H1 (cell line): ENCODE measurements around the gene INHA. TPM values are rescaled to one million over a fixed set of nuclear protein-coding genes. Genes with fewer than 3 reads are reported as not detected.

Experiments used
- CTCF ChIA-PET: fragments of 300-600 bp; sonication (Branson Sonifier 250); formaldehyde crosslinking; loops from one replicate; lab custom pipeline; 2021; ENCODE audit not compliant: partially characterized antibody; lab: Charles Lee
- POLR2A ChIA-PET: fragments of 300-600 bp; sonication (Branson Sonifier 250); formaldehyde crosslinking; loops from one replicate; lab custom pipeline; 2021; ENCODE audit warnings: inconsistent platforms; ENCODE audit not compliant: partially characterized antibody; lab: Charles Lee
- DNase-seq, 2 experiments: peaks; one replicate each; pipeline versions ENCODE4 v3.0.0 to v3.0.0-alpha.2; 2010 to 2022; ENCODE audit warnings: low spot score in 2 of 2, low read depth in 1 of 2, mixed read lengths in 1 of 2
- FAIRE-seq: peaks from 2 replicates; lab custom pipeline; 2011; peaks lifted over from hg19 to GRCh38; lab: Jason Lieb, UNC
- H2AFZ ChIP-seq: 2 replicates; pipeline ENCODE4 v1.8.1; 2012; ENCODE audit warnings: low read length, inconsistent platforms
- H2AK5ac ChIP-seq: 2 replicates; pipeline ENCODE4 v1.6.1; 2013; ENCODE audit warnings: low read depth, low read length
- H2BK120ac ChIP-seq: replicated peaks from 2 replicates; pipeline ENCODE3; 2013; ENCODE audit warnings: low read depth, low read length, inconsistent platforms
- H2BK12ac ChIP-seq: 2 replicates; pipeline ENCODE4 v1.6.1; 2013; ENCODE audit warnings: low read depth, low read length
- H2BK15ac ChIP-seq: 2 replicates; pipeline ENCODE4 v1.6.1; 2013; ENCODE audit warnings: low read length
- H2BK20ac ChIP-seq: 2 replicates; pipeline ENCODE4 v1.6.1; 2013; ENCODE audit warnings: low read length
- H2BK5ac ChIP-seq: 2 replicates; pipeline ENCODE4 v1.6.1; 2013; ENCODE audit warnings: low read depth, low read length
- H3K14ac ChIP-seq: 2 replicates; pipeline ENCODE4 v1.6.1; 2013; ENCODE audit warnings: inconsistent platforms; ENCODE audit not compliant: insufficient read length
- H3K18ac ChIP-seq: 2 replicates; pipeline ENCODE4 v1.6.1; 2013; ENCODE audit warnings: low read length; ENCODE audit errors: extremely low read depth
- H3K23ac ChIP-seq: 2 replicates; pipeline ENCODE4 v1.6.1; 2013; ENCODE audit warnings: inconsistent platforms; ENCODE audit not compliant: insufficient read length
- H3K23me2 ChIP-seq: 2 replicates; pipeline ENCODE4 v1.6.1; 2013; ENCODE audit warnings: low read depth, low read length
- H3K27ac ChIP-seq: 2 replicates; pipeline ENCODE4 v1.6.1; 2011; ENCODE audit warnings: low read depth, low read length, inconsistent platforms
- H3K27me3 ChIP-seq, 4 experiments: replicated peaks in 1 of 4; 1 replicate in 1 of 4; 2 replicates in 3 of 4; pipeline versions ENCODE4 v1.6.1 to v1.8.1; 2011 to 2013; ENCODE audit warnings: low read length in 3 of 4, mild to moderate bottlenecking in 3 of 4, inconsistent platforms in 2 of 4, mixed read lengths in 2 of 4, moderate library complexity in 1 of 4; ENCODE audit not compliant: control insufficient read depth in 3 of 4, insufficient read depth in 3 of 4; ENCODE audit errors: extremely low read depth in 1 of 4
- H3K36me3 ChIP-seq, 4 experiments: 2 replicates each; pipeline versions ENCODE4 v1.6.1 to v1.8.1; 2011 to 2013; ENCODE audit warnings: mild to moderate bottlenecking in 4 of 4, low read length in 3 of 4, moderate library complexity in 2 of 4, control low read depth in 1 of 4, inconsistent platforms in 1 of 4; ENCODE audit not compliant: insufficient read depth in 4 of 4, control insufficient read depth in 2 of 4
- H3K4ac ChIP-seq: replicated peaks from 2 replicates; pipeline ENCODE3; 2013; ENCODE audit warnings: low read length, low read depth, mixed read lengths, inconsistent platforms; ENCODE audit not compliant: insufficient read length
- H3K4me1 ChIP-seq, 4 experiments: replicated peaks in 1 of 4; 1 replicate in 1 of 4; 2 replicates in 3 of 4; pipeline versions ENCODE4 v1.6.1 to v1.8.1; 2011 to 2013; ENCODE audit warnings: low read length in 3 of 4, inconsistent platforms in 2 of 4, mixed read lengths in 1 of 4; ENCODE audit not compliant: insufficient read depth in 4 of 4, control insufficient read depth in 3 of 4
- H3K4me2 ChIP-seq, 2 experiments: 2 replicates each; pipeline versions ENCODE4 v1.6.1 to v1.8.1; 2011 to 2013; ENCODE audit warnings: low read depth in 2 of 2, low read length in 2 of 2, control low read depth in 1 of 2, inconsistent platforms in 1 of 2, mild to moderate bottlenecking in 1 of 2; ENCODE audit not compliant: insufficient read depth in 1 of 2
- H3K4me3 ChIP-seq, 4 experiments: fragments of 200-600, 300-600 bp in 1 of 4; sonication (generic), shearing (Covaris generic), sonication (Bioruptor Twin) in 1 of 4; 2 replicates each; pipeline versions ENCODE4 v1.5.1 to v1.8.1; 2011 to 2016; ENCODE audit warnings: low read length in 4 of 4, low read depth in 3 of 4, control low read depth in 2 of 4, inconsistent platforms in 2 of 4, mild to moderate bottlenecking in 2 of 4, mixed read lengths in 1 of 4, moderate library complexity in 1 of 4; ENCODE audit not compliant: insufficient read depth in 2 of 4; ENCODE audit errors: extremely low read depth in 1 of 4
- H3K56ac ChIP-seq: replicated peaks from 2 replicates; pipeline ENCODE3; 2013; ENCODE audit warnings: low read depth, mild to moderate bottlenecking, mixed read lengths, low read length, inconsistent platforms; ENCODE audit not compliant: insufficient read length
- H3K79me1 ChIP-seq: 2 replicates; pipeline ENCODE4 v1.6.1; 2013; ENCODE audit warnings: low read depth, low read length, control low read depth
- H3K79me2 ChIP-seq, 2 experiments: 2 replicates each; pipeline versions ENCODE4 v1.6.1 to v1.8.1; 2012 to 2013; ENCODE audit warnings: low read length in 2 of 2, mild to moderate bottlenecking in 2 of 2, inconsistent platforms in 1 of 2; ENCODE audit not compliant: insufficient read depth in 2 of 2, control insufficient read depth in 1 of 2
- H3K9ac ChIP-seq, 4 experiments: replicated peaks in 1 of 4; 1 replicate in 1 of 4; 2 replicates in 3 of 4; pipeline versions ENCODE4 v1.6.1 to v1.8.1; 2011 to 2013; ENCODE audit warnings: low read depth in 3 of 4, low read length in 3 of 4, control low read depth in 2 of 4, mild to moderate bottlenecking in 2 of 4, moderate library complexity in 2 of 4, inconsistent platforms in 1 of 4; ENCODE audit errors: extremely low read depth in 1 of 4
- H3K9me3 ChIP-seq, 2 experiments: 2 replicates each; pipeline versions ENCODE4 v1.6.1 to v1.8.1; 2012 to 2013; ENCODE audit warnings: mild to moderate bottlenecking in 2 of 2, moderate library complexity in 2 of 2, control low read depth in 1 of 2, inconsistent platforms in 1 of 2, low read depth in 1 of 2, low read length in 1 of 2, mixed read lengths in 1 of 2; ENCODE audit not compliant: insufficient read depth in 2 of 2
- H4K20me1 ChIP-seq, 2 experiments: replicated peaks in 1 of 2; 2 replicates each; pipeline versions ENCODE3 to v1.8.1; 2011 to 2013; ENCODE audit warnings: inconsistent platforms in 2 of 2, low read length in 2 of 2, mild to moderate bottlenecking in 1 of 2; ENCODE audit not compliant: insufficient read depth in 2 of 2, control insufficient read depth in 1 of 2
- H4K5ac ChIP-seq: 2 replicates; pipeline ENCODE4 v1.6.1; 2013; ENCODE audit warnings: low read length, low read depth, mixed read lengths, inconsistent platforms; ENCODE audit not compliant: insufficient read length
- H4K8ac ChIP-seq: 2 replicates; pipeline ENCODE4 v1.8.0; 2013; ENCODE audit warnings: mild to moderate bottlenecking, moderate library complexity, low read length, inconsistent platforms; ENCODE audit not compliant: insufficient read depth; ENCODE audit errors: extremely low read depth
- H4K91ac ChIP-seq: replicated peaks from 2 replicates; pipeline ENCODE3; 2013; ENCODE audit warnings: low read length, mixed read lengths, inconsistent platforms; ENCODE audit not compliant: insufficient read length
- CREB1 ChIP-seq: IDR thresholded peaks from 2 replicates; pipeline ENCODE4 v1.6.1; 2012; ENCODE audit warnings: inconsistent platforms
- FOSL1 ChIP-seq: IDR thresholded peaks from 2 replicates; pipeline ENCODE4 v1.6.1; 2011; ENCODE audit warnings: mild to moderate bottlenecking, low read depth, low read length, moderate library complexity; ENCODE audit not compliant: insufficient read depth
- HDAC2 ChIP-seq, 2 experiments: fragments of 300-600 bp in 1 of 2; sonication (generic) in 1 of 2; IDR thresholded peaks; 2 replicates each; pipeline ENCODE4 v1.6.1; 2011 to 2012; ENCODE audit warnings: low read depth in 2 of 2, low read length in 2 of 2, mild to moderate bottlenecking in 2 of 2, moderate library complexity in 2 of 2, borderline replicate concordance in 1 of 2, inconsistent platforms in 1 of 2
- MAFK ChIP-seq: IDR thresholded peaks from 2 replicates; pipeline ENCODE4 v1.6.1; 2012; ENCODE audit warnings: low read depth, mild to moderate bottlenecking, improper control_type of control experiment, low read length
- NRF1 ChIP-seq: IDR thresholded peaks from 2 replicates; pipeline ENCODE4 v1.6.1; 2011; ENCODE audit warnings: mild to moderate bottlenecking, low read depth, low read length, improper control_type of control experiment
- SAP30 ChIP-seq: fragments of 300-600 bp; sonication (generic); IDR thresholded peaks from 2 replicates; pipeline ENCODE4 v1.7.1; 2012; ENCODE audit warnings: low read length, moderate library complexity, mild to moderate bottlenecking, inconsistent platforms; ENCODE audit not compliant: insufficient read depth, insufficient replicate concordance
- SP4 ChIP-seq: IDR thresholded peaks from 2 replicates; pipeline ENCODE4 v1.6.1; 2012; ENCODE audit warnings: low read length, inconsistent platforms
- TBP ChIP-seq: IDR thresholded peaks from 2 replicates; pipeline ENCODE4 v1.6.1; 2011; ENCODE audit warnings: low read depth, low read length, improper control_type of control experiment
- YY1 ChIP-seq: IDR thresholded peaks from 2 replicates; pipeline ENCODE4 v1.6.1; 2011; ENCODE audit warnings: low read depth, mild to moderate bottlenecking, low read length
- WGBS, 2 experiments: shearing (Covaris generic) in 1 of 2; methylation state at CpG; one replicate each; pipeline versions ENCODE4 v1.1.6 to v1.1.7; 2013 to 2015; ENCODE audit warnings: low lambda C conversion rate in 2 of 2, mixed read lengths in 2 of 2, inconsistent platforms in 1 of 2, low coverage in 1 of 2, missing lambda C conversion rate in 1 of 2; ENCODE audit not compliant: insufficient replicate concordance in 2 of 2, insufficient coverage in 1 of 2, insufficient read length in 1 of 2; ENCODE audit errors: extremely low coverage in 1 of 2, missing lambda C conversion rate in 1 of 2; 5-methylcytosine and 5-hydroxymethylcytosine counted together
- polyA plus RNA-seq, 7 experiments: library from polyadenylated mRNA; depleted of rRNA in 3 of 7; stranded (reverse) in 5 of 7; unstranded in 2 of 7; fragments of >200 nt in 5 of 7; fragments of 200-250 nt in 2 of 7; gene quantifications; 1 replicate in 5 of 7; 2 replicates in 1 of 7; 4 replicates in 1 of 7; pipeline versions ENCODE4 v1.2.1 to v1.2.3, GENCODE V29; 2011 to 2013; ENCODE audit warnings: missing spikeins in 2 of 7, mixed read lengths in 2 of 7
- total RNA-seq: library from RNA; stranded (reverse); fragmentation: NEBNext Ultra II Directional; extraction: Animal tissue kit (Norgen Biotek cat#: 25700); gene quantifications from 2 replicates; pipeline ENCODE4 v1.2.1, GENCODE V29; 2021
- TF ChIP-seq, protein P1 (sequence below): IDR thresholded peaks from 2 replicates; pipeline ENCODE4 v1.6.1; 2011; ENCODE audit warnings: low read length, improper control_type of control experiment

The INHA gene
- total and polyA plus RNA-seq, 2 of the 8 experiments (the other 6 are each of a cell fraction or from before 2014, with no cell fraction given), result 0.65 to 2.7 TPM

- ChIA-PET CTCF (interaction anchor here (0.6 to 4.3 kb wide), 7 partner anchors 10 to 81 kb away, joined by 3 to 64 read pairs (median 6); partner anchors contain the start of gene STK11IP), POLR2A (interaction anchor here (1.2 to 18.6 kb wide), 4 partner anchors 16 to 33 kb away, joined by 3 to 293 read pairs (median 22); partner anchors contain the start of gene STK11IP)
- Histone ChIP-seq H4K5ac (no peak overlapping the region), H2AFZ (no peak overlapping the region), H3K27ac (no peak overlapping the region), H2BK120ac (no peak overlapping the region), H2BK15ac (peak overlapping the region; percentile 19), H3K4me1 (peaks cover 7 to 33% (median 25%) of the 10 kb centered on the region in 4 experiments), H4K91ac (peak overlapping the region; percentile 17), H3K4me2 (no peak overlapping the region), H3K9me3 (no peaks in the 10 kb centered on the region), H3K4me3 (no peak overlapping the region), H4K8ac (no peak overlapping the region; the same call in 1 of the 2 replicates), H4K20me1 (no peaks in the 10 kb centered on the region), H3K9ac (no peak overlapping the region), H2BK12ac (peak overlapping the region; percentile 92; the same call in 1 of the 2 replicates), H3K23me2 (peaks cover 10% of the 10 kb centered on the region; the same call in 1 of the 2 replicates), H3K23ac (no peak overlapping the region), H3K36me3 (peaks cover 0 to 2% (median 0%) of the 10 kb centered on the region in 4 experiments; a peak in 1 of 8 replicates), H3K56ac (no peak overlapping the region), H3K79me2 (peaks cover 0 to 2% of the 10 kb centered on the region in 2 experiments; a peak in 2 of 4 replicates), H3K27me3 (peaks cover 0 to 2% (median 0%) of the 10 kb centered on the region in 4 experiments; a peak in 2 of 7 replicates), H2BK5ac (no peak overlapping the region), H3K14ac (no peak overlapping the region), H2AK5ac (peak overlapping the region; percentile 78; the same call in 1 of the 2 replicates), H2BK20ac (peak overlapping the region; percentile 66; the same call in 1 of the 2 replicates), H3K4ac (no peak overlapping the region), H3K79me1 (no peaks in the 10 kb centered on the region), H3K18ac (no peak overlapping the region; the same call in none of the 2 replicates)
- FAIRE-seq, result no peak
- WGBS, 2 experiments, result 90% methylated on average over 21 of the region's 22 CpGs; no CpG with 5 or more reads in 1 of the 2 experiments
- DNase-seq, result no peak
- no peak for TF ChIP-seq MAFK
- no peak for TF ChIP-seq CREB1
- TF ChIP-seq TBP, result no peak
- TF ChIP-seq, protein P1, sequence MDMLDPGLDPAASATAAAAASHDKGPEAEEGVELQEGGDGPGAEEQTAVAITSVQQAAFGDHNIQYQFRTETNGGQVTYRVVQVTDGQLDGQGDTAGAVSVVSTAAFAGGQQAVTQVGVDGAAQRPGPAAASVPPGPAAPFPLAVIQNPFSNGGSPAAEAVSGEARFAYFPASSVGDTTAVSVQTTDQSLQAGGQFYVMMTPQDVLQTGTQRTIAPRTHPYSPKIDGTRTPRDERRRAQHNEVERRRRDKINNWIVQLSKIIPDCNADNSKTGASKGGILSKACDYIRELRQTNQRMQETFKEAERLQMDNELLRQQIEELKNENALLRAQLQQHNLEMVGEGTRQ, result no peak
- no peak for TF ChIP-seq SP4
- TF ChIP-seq NRF1, result no peak
- TF ChIP-seq HDAC2 (IDR thresholded peaks at IDR 0.05; ENCODE audit: borderline replicate concordance in 1 of 2, low read depth in 2 of 2, low read length in 2 of 2), result no peak
- no peak for TF ChIP-seq FOSL1
- no peak for TF ChIP-seq SAP30
- no peak for TF ChIP-seq YY1
These were observed 2.6 kb downstream of the INHA start for GRCh38 chr2:219574484-219575311.
